Cerebellar nuclear complex (tissue), 1 donor: ENCODE data around the gene SCYL3.
"Not testable (repeated sequence)": the region's sequence is repeated elsewhere in the genome, so short reads cannot be mapped to it uniquely, and the experiment has no call there.

Experiments used
- DNase-seq, 2 experiments: peaks; one replicate each; lab custom pipeline; 2025; lab: John Stamatoyannopoulos, UW

SCYL3 gene

GRCh38 chr1:169814265-169814664, 79.4 kb downstream of the SCYL3 start:
- no peak for DNase-seq

- DNase-seq, result no peak
Measured at GRCh38 chr1:169812131-169812530, 81.6 kb downstream of the SCYL3 start.

- DNase-seq, result not testable (repeated sequence)
Measured at GRCh38 chr1:169811418-169812035, 82.2 kb downstream of the SCYL3 start.

- DNase-seq, result no peak
Measured at GRCh38 chr1:169809370-169810095, 84.2 kb downstream of the SCYL3 start.

DNA sequence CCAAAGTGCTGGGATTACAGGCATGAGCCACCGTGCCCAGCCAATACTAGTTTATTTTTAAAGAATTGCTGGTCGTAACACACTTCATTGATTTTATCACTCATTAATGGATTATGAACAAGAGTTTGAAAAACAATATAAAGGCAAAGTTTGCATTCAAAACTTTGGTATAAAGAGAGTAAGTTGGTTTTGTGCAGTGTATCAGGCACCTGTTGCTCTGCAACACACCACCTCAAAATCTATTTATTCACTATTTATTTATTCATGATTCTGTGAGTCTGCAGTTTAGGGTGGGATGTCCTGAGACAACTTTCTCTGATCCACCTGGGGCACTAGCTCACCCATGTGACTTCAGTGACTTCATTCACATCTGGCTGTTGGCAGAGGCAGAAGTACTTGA, 88.8 kb downstream of the SCYL3 start:
- no peak for DNase-seq

DNA sequence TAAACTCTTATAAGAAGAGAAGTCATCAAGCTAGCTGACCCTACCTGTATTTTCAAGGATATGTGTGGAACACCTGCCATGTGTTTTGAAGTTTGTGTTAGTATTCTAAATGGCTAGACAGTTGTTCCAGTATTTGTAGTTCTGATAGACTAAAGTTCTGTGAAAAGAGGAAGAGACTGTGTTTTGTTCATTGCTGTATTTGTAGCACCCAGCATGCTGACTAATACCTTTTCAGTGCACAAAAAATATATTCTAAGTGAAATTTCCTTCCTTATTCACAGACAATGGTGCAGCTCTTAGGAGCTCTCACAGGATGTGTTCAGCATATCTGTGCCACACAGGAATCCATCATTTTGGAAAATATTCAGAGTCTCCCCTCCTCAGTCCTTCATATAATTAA, 90.8 kb downstream of the SCYL3 start:
- DNase-seq, result no peak
